Panc1 (cell line): Measurements from ENCODE around the gene NSMF.

Experiments
- POLR2AphosphoS5 ChIP-seq: IDR thresholded peaks from 2 replicates; pipeline ENCODE4 v1.6.1; 2012; ENCODE audit warnings: mild to moderate bottlenecking, low read depth, low read length, moderate library complexity
- REST ChIP-seq, 2 experiments: IDR thresholded peaks; 2 replicates each; pipeline ENCODE4 v1.6.1; 2011 to 2012; ENCODE audit warnings: low read depth in 2 of 2, control low read depth in 1 of 2, low read length in 1 of 2, mild to moderate bottlenecking in 1 of 2, moderate library complexity in 1 of 2; ENCODE audit not compliant: insufficient read depth in 1 of 2
- SIN3A ChIP-seq: IDR thresholded peaks from 2 replicates; pipeline ENCODE4 v1.6.1; 2012; ENCODE audit warnings: low read depth, mild to moderate bottlenecking, low read length, moderate library complexity, borderline replicate concordance; ENCODE audit not compliant: insufficient read depth
- TF ChIP-seq, protein P1 (sequence below): fragments of 450-650 bp; IDR thresholded peaks from 2 replicates; pipeline ENCODE4 v1.5.1; 2017; ENCODE audit warnings: mild to moderate bottlenecking

DNA sequence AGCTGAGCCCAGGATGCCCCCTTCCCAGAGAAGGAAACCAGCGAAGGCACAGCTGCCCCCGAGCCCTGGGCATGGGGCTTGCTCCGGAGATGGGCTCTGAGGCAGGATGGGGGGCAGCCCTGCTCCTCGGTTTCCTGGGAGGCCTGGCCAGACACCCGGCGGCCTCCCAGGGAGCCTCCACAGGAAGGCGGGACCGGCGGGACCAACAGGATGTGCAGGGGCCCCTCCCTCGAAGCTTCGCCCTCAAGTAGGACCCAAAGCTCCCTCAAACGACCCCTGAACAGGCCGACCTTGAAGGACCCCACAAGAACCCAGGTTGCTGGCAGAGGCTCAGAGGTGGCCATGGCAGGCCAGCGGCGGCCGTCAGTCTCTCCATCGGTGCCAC, 47.9 kb downstream of the NSMF start:
- TF ChIP-seq, protein P1, sequence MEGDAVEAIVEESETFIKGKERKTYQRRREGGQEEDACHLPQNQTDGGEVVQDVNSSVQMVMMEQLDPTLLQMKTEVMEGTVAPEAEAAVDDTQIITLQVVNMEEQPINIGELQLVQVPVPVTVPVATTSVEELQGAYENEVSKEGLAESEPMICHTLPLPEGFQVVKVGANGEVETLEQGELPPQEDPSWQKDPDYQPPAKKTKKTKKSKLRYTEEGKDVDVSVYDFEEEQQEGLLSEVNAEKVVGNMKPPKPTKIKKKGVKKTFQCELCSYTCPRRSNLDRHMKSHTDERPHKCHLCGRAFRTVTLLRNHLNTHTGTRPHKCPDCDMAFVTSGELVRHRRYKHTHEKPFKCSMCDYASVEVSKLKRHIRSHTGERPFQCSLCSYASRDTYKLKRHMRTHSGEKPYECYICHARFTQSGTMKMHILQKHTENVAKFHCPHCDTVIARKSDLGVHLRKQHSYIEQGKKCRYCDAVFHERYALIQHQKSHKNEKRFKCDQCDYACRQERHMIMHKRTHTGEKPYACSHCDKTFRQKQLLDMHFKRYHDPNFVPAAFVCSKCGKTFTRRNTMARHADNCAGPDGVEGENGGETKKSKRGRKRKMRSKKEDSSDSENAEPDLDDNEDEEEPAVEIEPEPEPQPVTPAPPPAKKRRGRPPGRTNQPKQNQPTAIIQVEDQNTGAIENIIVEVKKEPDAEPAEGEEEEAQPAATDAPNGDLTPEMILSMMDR, result no peak
- TF ChIP-seq SIN3A, result no peak
- no peak for TF ChIP-seq POLR2AphosphoS5
- TF ChIP-seq REST (IDR thresholded peaks at IDR 0.05; ENCODE audit: insufficient read depth in 1 of 2, low read depth in 2 of 2, low read length in 1 of 2), result no peak
